Measurements from ENCODE around the gene AKAP17A.

GRCh38 chrX:1561164-1561563, 30.2 kb upstream of the AKAP17A start:
- TF ChIP-seq POU2F2 (IDR thresholded peaks at IDR 0.05; ENCODE audit: low read depth, low read length) (no peak), POLR2A (IDR thresholded peaks at IDR 0.05; ENCODE audit: low read depth, low read length) (no peak), POLR2AphosphoS5 (IDR thresholded peaks at IDR 0.05; ENCODE audit: low read depth, low read length) (no peak), TAF1 (IDR thresholded peaks at IDR 0.05; ENCODE audit: low read depth, low read length) (no peak), SPI1 (IDR thresholded peaks at IDR 0.05; ENCODE audit: low read depth, low read length) (no peak)

Measured in GM12891 (cell line).